OCI-LY7 (cell line): ENCODE results near the gene STOX2.

Experiments
- CTCF ChIP-seq: fragments of 200-600 bp; sonication (generic); conservative IDR thresholded peaks from 2 replicates; pipeline ENCODE4 v1.5.1; 2014; ENCODE audit warnings: mild to moderate bottlenecking, antibody characterized with exemption, low read length, moderate library complexity, mixed read lengths
- EZH2phosphoT487 ChIP-seq: fragments of 200-600 bp; sonication (generic); IDR thresholded peaks from 2 replicates; pipeline ENCODE4 v1.6.1; 2018; ENCODE audit warnings: low read depth, borderline replicate concordance, mild to moderate bottlenecking, mixed run types, antibody characterized with exemption, low read length, moderate library complexity, mixed read lengths

- TF ChIP-seq CTCF: no peak
- TF ChIP-seq EZH2phosphoT487: no peak
Observed at GRCh38 chr4:183897193-183897592, 7.9 kb upstream of the STOX2 start.
